Testis (tissue), 2 donors: Measurements from ENCODE around the gene TBKBP1.

Source experiments
- POLR2A ChIP-seq: fragments of 450-650 bp; IDR thresholded peaks from one replicate; pipeline ENCODE4 v1.6.1; 2017; ENCODE audit warnings: antibody characterized with exemption, mild to moderate bottlenecking, moderate library complexity
- TF ChIP-seq, protein P1 (sequence below), 3 experiments: fragments of 450-650 bp in 2 of 3; fragments of 200-600 bp in 1 of 3; sonication (generic) in 1 of 3; IDR thresholded peaks; one replicate each; pipeline ENCODE4 v1.5.1; 2016 to 2019; ENCODE audit warnings: antibody characterized with exemption in 3 of 3, mild to moderate bottlenecking in 2 of 3, moderate library complexity in 1 of 3

DNA sequence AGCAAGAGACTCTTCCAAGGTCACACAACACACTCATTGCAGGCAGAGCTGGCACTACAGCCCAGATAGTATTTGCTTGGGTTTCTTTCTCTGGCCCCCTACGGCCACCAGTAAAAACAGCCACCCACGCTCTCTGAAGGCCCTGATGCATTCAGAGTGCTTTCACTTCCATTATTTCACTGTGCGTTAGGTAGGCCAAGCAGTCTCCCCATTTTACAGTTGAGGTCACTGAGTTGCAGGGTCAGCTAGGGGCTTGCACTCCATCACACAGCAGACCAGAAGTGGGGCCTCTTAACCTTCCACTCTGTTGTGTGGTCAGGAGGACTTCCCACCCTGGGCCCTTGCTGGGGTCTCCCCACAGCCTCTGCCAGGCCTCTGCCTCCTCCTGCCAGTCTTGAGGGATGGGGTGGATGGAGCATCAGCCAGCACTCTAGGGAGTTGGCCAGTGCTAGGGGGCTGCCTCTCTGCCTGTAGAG lies 41.6 kb downstream of the TBKBP1 start:
- TF ChIP-seq, protein P1, sequence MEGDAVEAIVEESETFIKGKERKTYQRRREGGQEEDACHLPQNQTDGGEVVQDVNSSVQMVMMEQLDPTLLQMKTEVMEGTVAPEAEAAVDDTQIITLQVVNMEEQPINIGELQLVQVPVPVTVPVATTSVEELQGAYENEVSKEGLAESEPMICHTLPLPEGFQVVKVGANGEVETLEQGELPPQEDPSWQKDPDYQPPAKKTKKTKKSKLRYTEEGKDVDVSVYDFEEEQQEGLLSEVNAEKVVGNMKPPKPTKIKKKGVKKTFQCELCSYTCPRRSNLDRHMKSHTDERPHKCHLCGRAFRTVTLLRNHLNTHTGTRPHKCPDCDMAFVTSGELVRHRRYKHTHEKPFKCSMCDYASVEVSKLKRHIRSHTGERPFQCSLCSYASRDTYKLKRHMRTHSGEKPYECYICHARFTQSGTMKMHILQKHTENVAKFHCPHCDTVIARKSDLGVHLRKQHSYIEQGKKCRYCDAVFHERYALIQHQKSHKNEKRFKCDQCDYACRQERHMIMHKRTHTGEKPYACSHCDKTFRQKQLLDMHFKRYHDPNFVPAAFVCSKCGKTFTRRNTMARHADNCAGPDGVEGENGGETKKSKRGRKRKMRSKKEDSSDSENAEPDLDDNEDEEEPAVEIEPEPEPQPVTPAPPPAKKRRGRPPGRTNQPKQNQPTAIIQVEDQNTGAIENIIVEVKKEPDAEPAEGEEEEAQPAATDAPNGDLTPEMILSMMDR (IDR thresholded peaks at IDR 0.05) = no peak
- no peak for TF ChIP-seq POLR2A
